ENCODE results near the gene PKIG.

DNA sequence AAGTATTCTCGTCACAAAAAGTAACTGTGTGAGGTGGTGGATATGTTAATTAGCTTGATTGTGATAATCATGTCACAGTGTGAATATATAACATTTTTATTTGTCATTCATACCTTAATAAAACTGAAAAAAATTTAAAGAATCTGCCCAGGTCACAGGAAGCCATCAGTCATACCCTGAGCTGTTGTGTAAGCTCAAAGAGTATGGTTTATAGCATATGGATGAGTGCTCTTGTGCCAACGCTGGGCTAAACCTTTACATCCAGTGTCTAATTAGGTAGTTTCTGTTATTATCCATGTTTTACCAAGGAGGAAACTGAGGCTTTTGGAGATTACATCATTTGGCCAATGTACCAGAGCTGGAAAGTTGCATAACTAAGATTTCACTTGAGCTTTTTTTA, 11.4 kb downstream of the PKIG start:
- TF ChIP-seq, protein P1, sequence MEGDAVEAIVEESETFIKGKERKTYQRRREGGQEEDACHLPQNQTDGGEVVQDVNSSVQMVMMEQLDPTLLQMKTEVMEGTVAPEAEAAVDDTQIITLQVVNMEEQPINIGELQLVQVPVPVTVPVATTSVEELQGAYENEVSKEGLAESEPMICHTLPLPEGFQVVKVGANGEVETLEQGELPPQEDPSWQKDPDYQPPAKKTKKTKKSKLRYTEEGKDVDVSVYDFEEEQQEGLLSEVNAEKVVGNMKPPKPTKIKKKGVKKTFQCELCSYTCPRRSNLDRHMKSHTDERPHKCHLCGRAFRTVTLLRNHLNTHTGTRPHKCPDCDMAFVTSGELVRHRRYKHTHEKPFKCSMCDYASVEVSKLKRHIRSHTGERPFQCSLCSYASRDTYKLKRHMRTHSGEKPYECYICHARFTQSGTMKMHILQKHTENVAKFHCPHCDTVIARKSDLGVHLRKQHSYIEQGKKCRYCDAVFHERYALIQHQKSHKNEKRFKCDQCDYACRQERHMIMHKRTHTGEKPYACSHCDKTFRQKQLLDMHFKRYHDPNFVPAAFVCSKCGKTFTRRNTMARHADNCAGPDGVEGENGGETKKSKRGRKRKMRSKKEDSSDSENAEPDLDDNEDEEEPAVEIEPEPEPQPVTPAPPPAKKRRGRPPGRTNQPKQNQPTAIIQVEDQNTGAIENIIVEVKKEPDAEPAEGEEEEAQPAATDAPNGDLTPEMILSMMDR (conservative IDR thresholded peaks at IDR 0.05) = no peak
- TF ChIP-seq EZH2 (IDR thresholded peaks at IDR 0.05; ENCODE audit: low read depth) = no peak
